ENCODE measurements around the gene CRYGN.

CRYGN gene

GRCh38 chr7:151424799-151425198 is 15.1 kb downstream of the CRYGN start:
- DNase-seq (ENCODE audit: extremely low spot score) = no peak
- no peak for TF ChIP-seq FOXA1 (IDR thresholded peaks at IDR 0.05)
- TF ChIP-seq ELF4 (IDR thresholded peaks at IDR 0.05) = no peak
- TF ChIP-seq SUZ12 (IDR thresholded peaks at IDR 0.05) = no peak
- no peak for TF ChIP-seq L3MBTL2 (conservative IDR thresholded peaks at IDR 0.05)
- TF ChIP-seq FOXK2 (IDR thresholded peaks at IDR 0.05) = no peak
- no peak for TF ChIP-seq FOXM1 (IDR thresholded peaks at IDR 0.05; ENCODE audit: borderline replicate concordance)
- TF ChIP-seq ZNF384 (IDR thresholded peaks at IDR 0.05) = no peak
- TF ChIP-seq, protein P1, sequence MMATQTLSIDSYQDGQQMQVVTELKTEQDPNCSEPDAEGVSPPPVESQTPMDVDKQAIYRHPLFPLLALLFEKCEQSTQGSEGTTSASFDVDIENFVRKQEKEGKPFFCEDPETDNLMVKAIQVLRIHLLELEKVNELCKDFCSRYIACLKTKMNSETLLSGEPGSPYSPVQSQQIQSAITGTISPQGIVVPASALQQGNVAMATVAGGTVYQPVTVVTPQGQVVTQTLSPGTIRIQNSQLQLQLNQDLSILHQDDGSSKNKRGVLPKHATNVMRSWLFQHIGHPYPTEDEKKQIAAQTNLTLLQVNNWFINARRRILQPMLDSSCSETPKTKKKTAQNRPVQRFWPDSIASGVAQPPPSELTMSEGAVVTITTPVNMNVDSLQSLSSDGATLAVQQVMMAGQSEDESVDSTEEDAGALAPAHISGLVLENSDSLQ (IDR thresholded peaks at IDR 0.05) = no peak
- no peak for TF ChIP-seq BHLHE40 (IDR thresholded peaks at IDR 0.05; ENCODE audit: borderline replicate concordance)
- TF ChIP-seq LEF1 (IDR thresholded peaks at IDR 0.05; ENCODE audit: borderline replicate concordance) = no peak
- no peak for TF ChIP-seq TARDBP (IDR thresholded peaks at IDR 0.05)
- no peak for TF ChIP-seq HDGF (IDR thresholded peaks at IDR 0.05; ENCODE audit: borderline replicate concordance)
- ChIA-PET POLR2A (no interaction called here), CTCF (no interaction called here)

- CTCF ChIA-PET = no interaction called here
These were observed 16.0 kb downstream of the CRYGN start for GRCh38 chr7:151423936-151424335.

DNA sequence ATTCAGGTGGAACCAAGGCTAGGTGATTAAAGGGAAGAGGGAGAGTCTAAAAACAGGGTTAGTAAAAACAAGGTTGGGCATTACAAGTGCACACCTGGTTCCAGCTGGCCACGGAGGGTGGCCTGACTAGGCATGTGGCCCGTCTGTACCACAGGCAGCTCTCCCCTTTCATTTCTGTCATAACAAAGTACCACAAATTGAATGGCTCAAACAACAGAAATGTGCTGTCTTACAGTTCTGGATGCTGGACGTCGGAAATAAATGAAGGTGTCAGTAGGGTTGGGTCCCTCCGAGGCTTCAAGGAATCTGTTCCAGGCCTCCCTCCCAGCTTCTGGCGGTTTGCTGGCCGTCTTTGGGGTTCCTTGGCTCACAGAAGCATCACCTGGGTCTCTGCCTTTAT is 16.7 kb downstream of the CRYGN start:
- CTCF ChIA-PET = interaction anchor here (0.9 kb wide), 1 partner anchor 371 kb away, joined by 3 read pairs; no protein-coding TSS in a partner anchor
- POLR2A ChIA-PET = no interaction called here
- DNase-seq (ENCODE audit: extremely low spot score) = no peak
- TF ChIP-seq TARDBP (IDR thresholded peaks at IDR 0.05) (no peak), FOXK2 (IDR thresholded peaks at IDR 0.05) (no peak), L3MBTL2 (conservative IDR thresholded peaks at IDR 0.05) (no peak), CTBP1 (IDR thresholded peaks at IDR 0.05; ENCODE audit: borderline replicate concordance) (no peak), ELF4 (IDR thresholded peaks at IDR 0.05) (no peak), SP1 (IDR thresholded peaks at IDR 0.05) (no peak), FOXM1 (IDR thresholded peaks at IDR 0.05; ENCODE audit: borderline replicate concordance) (no peak)
- TF ChIP-seq, protein P1 (IDR thresholded peaks at IDR 0.05) = no peak

More at GRCh38 chr7:151423936-151424335, 16.0 kb downstream of the CRYGN start:
- TF ChIP-seq SP1 (IDR thresholded peaks at IDR 0.05) (no peak), CTBP1 (IDR thresholded peaks at IDR 0.05; ENCODE audit: borderline replicate concordance) (no peak), LEF1 (IDR thresholded peaks at IDR 0.05; ENCODE audit: borderline replicate concordance) (no peak), SUZ12 (IDR thresholded peaks at IDR 0.05) (no peak), L3MBTL2 (conservative IDR thresholded peaks at IDR 0.05) (no peak), ARNT (IDR thresholded peaks at IDR 0.05) (no peak), BHLHE40 (IDR thresholded peaks at IDR 0.05; ENCODE audit: borderline replicate concordance) (no peak), ZNF384 (IDR thresholded peaks at IDR 0.05) (no peak), FOXA1 (IDR thresholded peaks at IDR 0.05) (no peak), NFRKB (IDR thresholded peaks at IDR 0.05) (no peak), TARDBP (IDR thresholded peaks at IDR 0.05) (no peak), HDGF (IDR thresholded peaks at IDR 0.05; ENCODE audit: borderline replicate concordance) (no peak), FOXK2 (IDR thresholded peaks at IDR 0.05) (no peak), ELF4 (IDR thresholded peaks at IDR 0.05) (no peak)
- TF ChIP-seq, protein P1 (IDR thresholded peaks at IDR 0.05) = no peak
- POLR2A ChIA-PET = no interaction called here
- no peak for DNase-seq (ENCODE audit: extremely low spot score)

GRCh38 chr7:151422212-151422611 is 17.7 kb downstream of the CRYGN start:
- ChIA-PET CTCF (no interaction called here), POLR2A (no interaction called here)
- no peak for DNase-seq (ENCODE audit: extremely low spot score)
- TF ChIP-seq, protein P1 (IDR thresholded peaks at IDR 0.05) = no peak

GRCh38 chr7:151420144-151420543 is 19.8 kb downstream of the CRYGN start:
- DNase-seq (ENCODE audit: extremely low spot score) = no peak
- no peak for TF ChIP-seq L3MBTL2 (conservative IDR thresholded peaks at IDR 0.05)
- ChIA-PET CTCF (no interaction called here), POLR2A (no interaction called here)

DNA sequence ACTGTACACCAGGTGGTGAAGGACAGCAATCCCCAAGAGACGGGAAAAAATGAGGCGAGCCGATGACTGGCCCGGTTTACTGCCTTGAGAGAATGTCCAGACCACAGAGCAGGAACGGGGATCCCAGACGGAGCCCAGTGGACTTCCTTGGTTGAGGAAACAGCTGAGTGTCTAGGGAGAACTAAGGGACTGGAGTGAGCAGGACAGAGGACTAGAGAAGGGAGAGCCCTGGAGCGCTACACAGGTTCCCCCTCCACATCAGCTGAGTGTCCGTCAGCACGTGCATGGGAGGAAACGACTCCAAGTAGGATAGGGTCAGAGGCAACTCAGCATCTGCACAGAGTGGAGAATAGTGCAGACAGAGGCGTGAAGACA is 23.0 kb downstream of the CRYGN start:
- POLR2A ChIA-PET = no interaction called here
- TF ChIP-seq L3MBTL2 (conservative IDR thresholded peaks at IDR 0.05) (no peak), LEF1 (IDR thresholded peaks at IDR 0.05; ENCODE audit: borderline replicate concordance) (no peak), SP1 (IDR thresholded peaks at IDR 0.05) (no peak), FOXM1 (IDR thresholded peaks at IDR 0.05; ENCODE audit: borderline replicate concordance) (no peak), SUZ12 (IDR thresholded peaks at IDR 0.05) (no peak), ZNF384 (IDR thresholded peaks at IDR 0.05) (no peak), FOXA1 (IDR thresholded peaks at IDR 0.05) (no peak), NFRKB (IDR thresholded peaks at IDR 0.05) (no peak), ARNT (IDR thresholded peaks at IDR 0.05) (no peak), TARDBP (IDR thresholded peaks at IDR 0.05) (no peak), HDGF (IDR thresholded peaks at IDR 0.05; ENCODE audit: borderline replicate concordance) (no peak), FOXK2 (IDR thresholded peaks at IDR 0.05) (no peak), ELF4 (IDR thresholded peaks at IDR 0.05) (no peak), CTBP1 (IDR thresholded peaks at IDR 0.05; ENCODE audit: borderline replicate concordance) (no peak), BHLHE40 (IDR thresholded peaks at IDR 0.05; ENCODE audit: borderline replicate concordance) (no peak)
- TF ChIP-seq, protein P1 (IDR thresholded peaks at IDR 0.05) = no peak
- DNase-seq (ENCODE audit: extremely low spot score) = no peak
- CTCF ChIA-PET = no interaction called here

Measured in HEK293T (cell line).